Brain pericyte (primary cell): ENCODE results near the gene OCEL1.

Experiments
- DNase-seq: peaks from one replicate; pipeline ENCODE4 v3.0.0-alpha.2; 2012; ENCODE audit warnings: low read depth, low spot score

Gene OCEL1

DNA sequence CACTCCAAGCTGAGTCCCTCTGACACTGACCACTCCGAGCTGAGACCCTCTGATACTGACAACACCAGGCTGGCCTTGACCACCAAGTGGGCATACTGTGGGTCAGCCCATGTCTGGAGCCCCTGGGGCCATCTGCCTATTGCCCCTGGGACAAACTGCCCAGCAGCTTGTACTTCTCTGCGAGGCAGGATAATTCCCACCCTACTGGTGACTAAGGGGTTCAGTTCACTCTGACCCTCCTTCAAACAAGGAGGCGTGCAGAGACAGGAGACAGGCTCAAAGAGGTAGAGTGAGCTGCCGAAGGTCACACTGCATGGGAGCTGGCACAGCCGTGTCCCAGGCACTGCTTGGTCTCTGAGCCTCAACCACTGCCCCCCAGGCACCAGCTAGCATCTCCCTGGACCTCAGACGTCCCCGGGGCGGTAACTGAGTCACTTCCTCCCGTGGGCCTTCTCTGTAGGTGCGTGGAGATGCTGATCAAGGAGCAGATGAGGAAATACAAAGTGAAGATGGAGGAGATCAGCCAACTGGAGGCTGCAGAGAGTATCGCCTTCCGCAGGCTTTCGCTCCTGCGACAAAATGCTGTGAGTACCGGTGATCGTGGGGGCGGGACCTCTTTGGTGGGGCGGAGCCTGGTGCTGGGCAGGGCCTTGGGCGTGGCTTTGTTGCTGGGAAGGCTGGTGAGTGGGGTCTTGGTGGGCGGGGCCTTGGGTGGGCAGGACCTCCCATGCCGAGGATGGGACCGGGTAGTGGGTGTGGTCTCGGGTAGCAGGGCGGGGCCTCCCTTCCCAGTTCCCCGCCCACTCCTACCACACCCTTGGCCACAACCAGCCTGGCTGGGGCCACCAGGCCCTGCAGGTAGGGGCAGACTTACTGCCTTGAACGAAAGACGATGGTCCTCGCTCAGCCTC is 16.6 kb upstream of the OCEL1 start:
- DNase-seq = no peak

- no peak for DNase-seq
Observed at GRCh38 chr19:17210296-17210695, 15.7 kb upstream of the OCEL1 start.

DNA sequence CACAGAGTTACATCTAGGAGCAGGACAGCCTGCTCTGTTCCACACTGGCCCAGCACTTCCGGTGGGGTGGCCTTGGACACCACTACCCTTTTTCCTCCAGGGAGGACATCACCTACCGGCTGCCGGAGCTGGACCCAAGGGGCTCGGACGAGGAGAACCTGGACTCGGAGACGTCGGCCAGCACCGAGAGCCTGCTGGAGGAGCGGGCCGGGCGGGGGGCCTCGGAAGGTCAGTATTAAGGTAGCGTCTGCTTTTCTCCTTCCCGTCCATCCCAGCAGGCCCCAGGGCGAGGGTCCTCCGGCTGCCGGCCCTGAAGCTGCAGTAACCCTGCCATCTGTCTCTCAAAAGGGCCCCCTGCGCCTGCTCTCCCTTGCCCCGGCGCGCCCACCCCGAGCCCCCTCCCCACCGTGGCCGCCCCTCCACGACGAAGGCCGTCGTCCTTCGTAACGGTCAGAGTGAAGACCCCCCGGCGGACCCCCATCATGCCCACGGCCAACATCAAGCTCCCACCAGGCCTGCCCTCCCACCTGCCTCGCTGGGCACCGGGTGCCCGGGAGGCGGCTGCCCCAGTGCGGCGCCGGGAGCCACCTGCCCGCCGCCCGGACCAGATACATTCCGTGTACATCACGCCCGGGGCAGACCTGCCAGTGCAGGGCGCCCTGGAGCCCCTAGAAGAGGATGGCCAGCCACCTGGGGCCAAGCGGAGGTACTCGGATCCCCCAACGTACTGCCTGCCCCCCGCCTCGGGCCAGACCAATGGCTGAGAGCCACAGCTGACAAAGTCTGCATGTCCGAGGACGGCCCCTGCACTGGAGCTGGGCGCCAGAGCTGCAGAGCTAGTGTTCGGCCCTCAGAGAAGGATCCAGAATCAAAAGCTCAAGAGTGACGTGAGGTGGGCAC is 14.2 kb upstream of the OCEL1 start:
- DNase-seq = no peak

DNA sequence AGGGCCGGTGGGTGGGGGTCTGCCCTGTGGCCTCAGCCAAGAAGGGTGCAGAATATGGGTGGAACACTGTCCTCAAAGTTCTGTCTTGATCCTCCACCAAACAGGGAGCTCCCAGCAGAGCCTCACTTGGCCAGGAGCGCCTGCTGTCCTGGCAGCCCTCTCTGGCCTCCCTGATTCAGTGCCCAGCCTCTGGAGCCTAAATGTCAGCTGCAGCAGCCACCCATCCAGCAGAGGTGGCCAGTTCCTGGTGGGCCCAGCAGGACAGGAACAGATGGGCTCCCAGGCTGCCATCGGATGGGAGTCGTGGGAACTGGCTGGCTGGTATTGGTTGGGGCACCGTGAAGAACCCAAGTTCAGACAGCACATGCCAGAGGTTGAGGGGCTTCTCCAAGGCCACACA is 12.7 kb upstream of the OCEL1 start:
- no peak for DNase-seq

- DNase-seq = no peak
Observed at GRCh38 chr19:17214508-17215126, 11.4 kb upstream of the OCEL1 start.

GRCh38 chr19:17215127-17215971 is 10.7 kb upstream of the OCEL1 start, which contains the start of gene USE1:
Gene USE1, plus strand, starts transcription at chr19:17215357. Its CDS starts 49 bp downstream, at chr19:17215406.
- peak; percentile 67 for DNase-seq

DNA sequence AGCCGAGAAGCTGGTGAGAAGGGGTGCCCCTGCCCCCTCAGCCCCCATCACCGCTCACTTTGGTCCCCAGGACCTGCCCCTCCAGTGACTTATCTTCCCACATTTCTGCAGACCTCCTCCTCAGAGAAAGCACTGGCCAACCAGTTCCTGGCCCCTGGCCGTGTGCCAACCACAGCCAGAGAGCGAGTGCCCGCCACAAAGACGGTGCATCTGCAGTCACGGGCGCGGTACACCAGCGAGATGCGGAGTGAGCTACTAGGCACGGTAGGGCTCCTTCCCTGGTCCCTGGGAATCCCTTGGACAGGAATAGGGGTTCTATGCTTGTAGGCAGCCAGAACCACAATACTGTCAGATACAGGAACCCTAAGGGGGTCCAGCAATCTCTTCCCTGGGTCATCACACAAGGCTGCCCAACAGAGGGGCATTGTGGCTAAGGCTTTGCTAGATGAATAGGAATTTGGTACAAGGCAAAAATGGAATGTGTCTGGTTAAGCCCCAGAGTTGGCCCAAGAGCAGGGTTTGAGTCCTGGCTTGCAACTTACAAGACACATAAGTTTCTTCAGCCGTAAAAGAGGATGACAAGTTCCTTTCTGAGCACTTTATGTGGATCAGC is 9.9 kb upstream of the OCEL1 start:
- DNase-seq = no peak

DNA sequence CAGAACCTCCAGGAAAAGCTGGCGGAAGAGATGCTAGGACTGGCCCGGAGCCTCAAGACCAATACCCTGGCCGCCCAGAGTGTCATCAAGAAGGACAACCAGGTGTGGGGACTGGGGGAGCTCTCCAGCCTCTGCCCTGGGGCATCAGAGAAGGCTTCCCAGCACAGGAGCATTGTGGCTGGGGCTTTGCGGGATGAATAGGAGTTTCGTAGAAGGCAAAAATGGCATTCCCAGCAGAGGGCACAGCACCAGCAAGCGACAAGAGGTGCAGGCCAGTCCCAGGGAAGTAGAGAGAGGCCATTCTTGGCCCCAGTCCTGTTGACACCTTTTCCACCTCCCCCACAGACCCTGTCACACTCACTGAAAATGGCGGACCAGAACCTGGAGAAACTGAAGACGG is 6.7 kb upstream of the OCEL1 start:
- no peak for DNase-seq

DNA sequence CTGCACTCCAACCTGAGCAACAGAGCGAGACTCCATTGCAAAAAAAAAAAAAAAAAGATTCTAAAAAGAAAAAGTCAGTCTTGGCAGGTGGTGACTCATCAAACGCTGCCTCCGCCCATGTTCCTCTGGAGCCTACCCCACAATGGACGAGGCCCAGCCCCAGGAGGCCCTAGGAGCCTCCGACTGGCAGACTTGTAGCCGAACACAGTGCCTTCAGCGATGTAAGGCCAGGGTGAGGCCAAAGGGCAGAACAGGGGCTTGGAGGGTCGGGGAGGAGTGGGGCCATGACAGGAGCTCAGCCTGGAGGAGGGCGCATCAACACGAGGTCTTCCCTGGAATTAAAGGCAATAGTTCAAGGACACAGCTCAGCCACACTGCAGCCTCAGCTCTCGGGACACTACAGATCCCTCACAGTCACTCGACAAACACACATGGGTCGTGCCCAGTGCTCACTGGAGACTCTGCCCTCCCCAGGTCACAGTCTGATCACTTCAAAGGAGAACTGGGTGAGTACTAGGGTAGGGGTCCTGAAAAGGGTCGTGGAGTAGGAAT is 5.7 kb upstream of the OCEL1 start:
- no peak for DNase-seq

GRCh38 chr19:17225053-17225452 is 973 bp upstream of the OCEL1 start:
- DNase-seq = no peak

DNA sequence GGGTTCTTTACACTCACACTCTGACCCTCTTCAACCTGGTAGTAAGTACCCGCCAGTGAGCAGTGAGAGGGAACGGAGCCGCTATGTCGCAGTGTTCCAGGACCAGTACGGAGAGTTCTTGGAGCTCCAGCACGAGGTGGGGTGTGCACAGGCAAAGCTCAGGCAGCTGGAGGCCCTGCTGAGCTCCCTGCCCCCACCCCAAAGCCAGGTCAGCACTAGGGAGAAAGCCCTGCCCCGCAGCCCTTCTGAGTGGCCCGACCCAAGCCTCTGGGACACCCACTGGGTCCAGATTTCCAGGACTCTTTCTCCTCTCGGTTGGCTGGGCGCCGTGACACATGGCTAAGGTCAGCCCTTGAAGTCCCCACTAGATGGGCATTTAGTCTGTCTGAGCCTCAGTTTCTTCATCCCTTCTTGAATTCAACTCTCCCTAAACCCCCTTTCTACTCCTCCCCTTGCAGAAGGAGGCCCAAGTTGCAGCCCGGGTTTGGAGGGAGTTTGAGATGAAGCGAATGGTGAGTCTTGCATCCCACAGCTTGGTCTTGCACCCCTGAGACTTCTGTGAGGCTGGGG is 1.9 kb downstream of the OCEL1 start:
- no peak for DNase-seq

GRCh38 chr19:17229890-17230289 is 3.9 kb downstream of the OCEL1 start:
- DNase-seq = no peak

- no peak for DNase-seq
Observed at GRCh38 chr19:17232258-17232657, 6.2 kb downstream of the OCEL1 start.

DNA sequence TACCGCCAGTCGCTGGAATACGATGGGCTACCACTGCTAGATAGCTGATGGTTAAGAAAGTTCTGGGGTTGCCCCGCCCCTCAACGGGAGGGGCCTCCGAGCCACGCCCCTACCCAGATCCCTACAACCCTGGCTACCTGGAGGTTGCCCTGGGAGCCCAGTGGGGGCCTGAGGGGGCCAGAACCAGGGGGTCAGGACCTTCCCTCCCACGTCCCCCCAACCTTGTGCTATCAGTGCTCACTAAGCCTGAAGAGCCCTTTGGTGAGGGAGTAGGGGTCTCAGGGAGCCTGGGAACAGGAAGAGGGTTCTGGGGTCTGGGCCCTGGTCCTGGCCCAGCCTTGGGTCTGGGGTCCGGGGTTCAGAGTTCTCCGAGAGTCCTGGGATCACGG is 8.9 kb downstream of the OCEL1 start:
- no peak for DNase-seq

DNA sequence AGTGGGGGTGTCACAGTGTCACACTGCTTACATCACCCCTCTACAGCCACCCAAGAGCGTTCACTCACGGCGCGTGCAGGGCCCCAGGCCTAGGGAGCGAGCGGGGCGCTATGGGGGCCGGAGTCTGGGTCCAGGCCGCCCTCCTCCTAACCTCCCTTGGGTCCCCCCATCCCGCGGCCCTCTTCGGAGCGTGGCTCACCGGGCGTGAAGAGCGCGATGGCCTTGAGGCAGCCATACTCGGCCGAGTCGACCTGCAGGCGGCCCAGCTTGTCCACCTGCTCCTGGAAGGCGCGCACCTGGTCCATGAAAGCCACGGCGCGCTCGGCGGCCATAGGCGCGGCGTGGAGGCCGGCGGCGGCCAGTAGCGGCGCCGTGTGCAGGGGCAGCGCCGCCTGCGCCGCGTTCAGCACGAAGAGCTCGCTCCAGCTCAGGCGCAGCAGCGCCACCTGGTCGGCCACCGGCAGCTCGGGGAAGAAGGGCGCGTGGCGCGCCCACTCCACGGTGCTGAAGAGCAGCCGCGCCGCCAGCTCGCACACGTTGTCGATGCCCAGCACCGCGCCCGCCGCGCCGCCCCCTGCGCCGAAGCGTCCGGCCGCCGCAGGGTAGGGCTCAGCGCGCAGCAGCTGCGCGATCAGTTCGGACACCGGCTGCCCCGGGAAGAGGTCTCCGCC is 9.4 kb downstream of the OCEL1 start:
- no peak for DNase-seq

DNA sequence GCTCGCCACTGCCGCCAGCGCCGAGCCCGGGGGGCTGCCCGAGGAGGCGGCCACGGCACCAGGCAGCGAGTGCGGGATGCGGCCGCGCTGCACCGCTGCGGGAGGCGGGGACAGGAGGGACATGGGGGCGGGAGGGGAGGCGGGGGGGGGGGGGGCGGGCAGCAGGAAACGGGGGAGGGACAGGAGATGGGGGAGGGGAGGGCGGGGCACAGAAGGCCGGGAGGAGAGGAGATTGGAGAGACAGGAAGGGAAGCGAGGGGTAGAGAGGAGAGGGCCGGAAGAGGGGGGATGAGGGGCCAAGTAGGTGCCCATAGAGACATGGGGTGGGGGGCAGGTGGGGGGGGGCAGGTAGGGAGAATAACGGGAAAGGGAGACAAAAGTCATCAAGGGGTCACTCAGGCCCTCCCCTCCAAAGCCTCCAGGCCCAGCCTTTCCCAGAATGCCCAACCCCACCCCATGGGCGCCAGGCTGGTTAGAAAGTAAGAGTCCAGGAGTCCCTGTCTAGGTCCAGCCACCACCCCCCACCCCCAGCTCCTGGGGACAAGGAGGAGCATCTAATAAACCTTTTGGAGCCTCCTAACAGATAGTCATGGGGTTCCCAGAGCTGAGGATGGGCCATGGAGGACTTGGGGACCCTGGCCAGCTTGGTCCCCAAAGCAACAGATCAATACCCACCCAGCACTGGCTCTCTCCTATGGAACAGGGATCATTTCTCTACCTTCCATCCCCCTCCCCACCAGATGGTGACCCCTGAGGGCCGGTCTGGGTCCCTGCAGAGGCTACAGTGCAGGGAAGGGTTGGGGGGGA is 10.1 kb downstream of the OCEL1 start:
- no peak for DNase-seq

- no peak for DNase-seq
Observed at GRCh38 chr19:17236811-17237543, 11.0 kb downstream of the OCEL1 start.
